ENCODE data around the gene TDRD7.

GRCh38 chr9:97445119-97445701 is 33.3 kb downstream of the TDRD7 start:
- no peak for TF ChIP-seq POLR2A (IDR thresholded peaks at IDR 0.05)
- no peak for TF ChIP-seq CTCF (IDR thresholded peaks at IDR 0.05)

Measured in prostate gland (tissue), 2 donors.